8988T (cell line): ENCODE data around the gene EPOP.
A peak's percentile ranks its signal among the peaks of the same experiment; 100 is the strongest.

Experiments used
- DNase-seq: peaks from one replicate; pipeline ENCODE4 v3.0.0; 2011

EPOP gene

GRCh38 chr17:38674749-38675615 is at the start of gene EPOP:
EPOP (minus strand) TSS chr17:38674957; CDS start chr17:38674495, 462 bp downstream.
- DNase-seq: peak; percentile 94

GRCh38 chr17:38721802-38722201 is 47.0 kb upstream of the EPOP start:
- no peak for DNase-seq

DNA sequence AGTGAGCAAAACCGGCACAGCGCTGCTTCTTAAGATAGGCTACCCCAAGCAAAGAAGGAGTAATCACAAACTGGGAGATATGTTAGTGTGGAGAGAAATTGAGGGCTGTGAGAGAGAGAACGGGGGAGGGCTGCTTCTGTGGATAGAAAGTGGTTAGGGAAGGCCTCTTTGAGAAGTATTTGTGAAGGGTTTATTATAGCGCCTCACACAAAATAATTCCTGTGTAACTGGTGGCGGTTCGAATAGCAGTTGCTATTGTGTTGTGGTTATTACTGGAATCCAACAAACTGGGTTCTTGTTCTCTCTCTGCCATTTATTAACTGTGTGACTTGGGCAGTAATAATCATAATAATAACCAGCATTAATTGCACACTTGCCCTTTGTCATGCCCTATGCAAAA is 46.2 kb upstream of the EPOP start:
- DNase-seq: no peak

- no peak for DNase-seq
These were observed 45.3 kb upstream of the EPOP start for GRCh38 chr17:38719943-38720641.

DNA sequence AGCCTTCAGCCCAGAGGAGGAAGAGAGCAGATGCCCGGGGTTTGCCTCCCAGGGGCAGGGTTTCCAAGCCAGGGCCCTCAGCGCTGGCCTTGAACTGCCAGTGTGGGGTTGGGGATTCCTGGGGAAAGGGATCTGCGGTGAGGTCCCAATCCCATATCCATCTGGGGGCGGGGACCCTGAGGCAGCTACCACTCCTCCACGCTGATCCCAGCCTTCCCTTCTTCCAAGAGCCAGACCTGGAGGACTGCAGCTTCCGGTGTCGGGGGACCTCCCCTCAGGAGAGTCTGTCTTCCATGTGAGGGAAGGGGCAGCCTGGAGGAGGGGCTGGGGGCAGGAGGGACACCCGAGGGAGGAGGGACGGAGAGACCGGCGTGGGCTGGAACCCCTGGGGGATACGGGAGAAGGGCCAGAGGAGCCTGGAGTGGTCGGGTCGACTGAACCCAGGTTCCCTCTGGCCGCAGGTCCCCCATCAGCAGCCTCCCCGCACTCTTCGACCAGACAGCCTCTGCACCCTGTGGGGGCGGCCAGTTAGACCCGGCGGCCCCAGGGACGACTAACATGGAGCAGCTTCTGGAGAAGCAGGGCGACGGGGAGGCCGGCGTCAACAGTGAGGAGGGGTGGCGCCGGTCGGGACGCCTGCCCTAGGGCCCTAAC is 44.7 kb upstream of the EPOP start:
- no peak for DNase-seq

DNA sequence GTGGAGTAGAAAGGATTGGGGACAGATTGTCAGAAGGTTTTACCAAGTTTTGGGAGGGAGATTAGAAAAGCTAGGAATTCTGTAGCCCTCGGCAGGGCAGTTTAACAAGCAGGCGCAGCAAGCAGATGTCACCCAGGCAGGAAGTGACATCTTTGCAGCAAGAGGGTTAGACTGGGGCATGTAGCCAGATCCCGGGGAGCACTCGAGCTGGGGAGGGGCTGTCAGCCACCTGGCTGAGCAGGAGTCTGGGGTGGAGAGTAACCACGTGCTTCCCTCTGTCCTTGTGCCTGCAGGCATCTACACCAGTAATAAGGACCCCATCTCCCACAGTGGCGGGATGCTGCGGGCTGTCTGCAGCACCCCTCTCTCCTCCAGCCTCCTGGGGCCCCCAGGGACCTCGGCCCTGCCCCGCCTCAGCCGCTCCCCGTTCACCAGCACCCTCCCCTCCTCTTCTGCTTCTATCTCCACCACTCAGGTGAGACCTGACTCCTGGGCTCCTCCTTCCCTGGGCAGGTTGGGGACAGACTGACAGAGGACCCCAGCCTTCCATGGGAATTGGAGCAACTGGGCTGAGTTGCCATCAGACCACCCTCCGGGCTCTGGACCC is 42.5 kb upstream of the EPOP start:
- no peak for DNase-seq

- DNase-seq: no peak
These were observed 41.7 kb upstream of the EPOP start for GRCh38 chr17:38716368-38717005.

DNA sequence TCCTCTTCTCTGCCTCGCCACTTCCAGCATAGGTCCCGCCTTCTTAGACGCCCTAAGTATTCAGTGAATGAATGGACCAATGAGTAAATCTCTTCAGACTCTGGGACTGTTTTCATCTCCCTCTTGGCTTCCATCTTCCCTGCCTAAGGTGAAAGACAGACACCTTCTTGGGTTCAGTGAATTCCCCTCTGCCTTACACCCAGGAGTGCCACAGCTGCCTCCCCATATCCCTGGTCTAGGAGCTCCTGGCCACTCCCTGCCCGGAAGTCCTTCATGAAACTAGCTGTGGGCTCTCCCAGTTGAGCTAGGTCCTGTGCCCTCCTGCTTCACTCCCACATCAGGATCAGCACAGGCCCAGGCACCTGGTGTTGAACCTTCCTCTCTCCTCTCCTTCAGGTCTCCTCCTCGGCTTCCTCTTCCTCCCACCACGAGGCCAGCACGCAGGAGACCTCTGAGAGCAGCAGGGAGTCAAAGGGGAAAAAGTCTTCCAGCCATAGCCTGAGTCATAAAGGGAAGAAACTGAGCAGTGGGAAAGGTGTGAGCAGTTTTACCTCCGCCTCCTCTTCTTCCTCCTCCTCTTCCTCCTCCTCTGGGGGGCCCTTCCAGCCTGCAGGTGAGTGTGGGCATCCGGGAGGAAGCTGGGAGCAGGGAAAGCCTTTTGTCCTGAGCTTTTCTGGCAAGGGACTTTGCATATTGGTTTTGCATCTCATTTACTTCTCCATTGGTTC is 40.6 kb upstream of the EPOP start:
- DNase-seq: no peak

DNA sequence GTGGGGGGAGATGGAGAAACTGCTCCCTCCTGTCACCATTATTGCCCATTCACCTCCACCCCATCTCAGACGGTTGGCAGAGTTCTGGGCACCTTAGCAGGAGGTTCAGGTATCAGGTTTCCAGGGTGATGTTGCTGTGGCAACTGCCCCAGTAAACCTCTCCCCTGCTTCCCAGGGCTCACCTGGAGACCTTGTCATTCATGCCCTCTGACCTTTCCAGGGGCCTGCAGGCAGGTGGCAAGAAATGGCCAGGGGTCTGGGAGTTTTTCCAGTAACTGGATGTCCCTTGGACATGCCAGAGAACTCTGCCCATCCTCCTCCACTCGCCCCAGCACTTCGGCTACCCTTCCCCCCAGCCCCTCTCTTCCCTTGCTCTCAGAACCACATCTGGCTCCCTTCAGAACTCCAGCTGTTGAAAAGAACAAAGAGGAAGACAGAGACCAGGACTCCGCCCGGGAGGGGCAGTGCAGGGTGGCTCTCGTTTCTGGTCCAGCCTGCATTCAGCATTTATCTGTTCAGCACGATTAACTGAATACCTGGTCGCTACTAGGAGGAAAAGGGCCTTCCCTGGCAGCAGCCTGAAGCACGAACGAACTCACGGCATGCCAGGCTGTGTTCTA is 38.8 kb upstream of the EPOP start:
- no peak for DNase-seq

- DNase-seq: no peak
These were observed 37.8 kb upstream of the EPOP start for GRCh38 chr17:38712593-38712992.

GRCh38 chr17:38711792-38712571 is 37.2 kb upstream of the EPOP start:
- DNase-seq: no peak

DNA sequence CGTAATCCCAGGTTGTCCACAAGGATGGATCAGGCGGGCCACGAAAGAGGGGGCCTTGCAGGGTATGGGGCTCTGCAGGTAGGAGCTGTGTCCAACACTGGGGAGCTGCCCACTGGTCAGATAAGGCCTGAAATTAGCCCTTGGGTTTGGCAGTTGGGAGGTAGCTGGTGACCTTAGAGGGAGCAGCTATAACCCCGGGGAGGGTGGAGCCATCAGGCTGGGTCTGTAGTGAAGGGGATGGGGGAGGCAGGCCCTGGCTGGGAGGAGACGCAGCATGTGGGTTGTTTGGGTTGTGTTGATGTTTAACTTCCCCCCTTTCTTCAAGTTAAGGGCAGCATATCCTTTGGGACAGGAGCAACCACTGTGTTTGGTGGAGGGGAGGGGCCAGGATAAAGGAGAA is 36.2 kb upstream of the EPOP start:
- DNase-seq: no peak

- no peak for DNase-seq
These were observed 35.8 kb upstream of the EPOP start for GRCh38 chr17:38710604-38710962.

- no peak for DNase-seq
These were observed 35.3 kb upstream of the EPOP start for GRCh38 chr17:38709864-38710603.

DNA sequence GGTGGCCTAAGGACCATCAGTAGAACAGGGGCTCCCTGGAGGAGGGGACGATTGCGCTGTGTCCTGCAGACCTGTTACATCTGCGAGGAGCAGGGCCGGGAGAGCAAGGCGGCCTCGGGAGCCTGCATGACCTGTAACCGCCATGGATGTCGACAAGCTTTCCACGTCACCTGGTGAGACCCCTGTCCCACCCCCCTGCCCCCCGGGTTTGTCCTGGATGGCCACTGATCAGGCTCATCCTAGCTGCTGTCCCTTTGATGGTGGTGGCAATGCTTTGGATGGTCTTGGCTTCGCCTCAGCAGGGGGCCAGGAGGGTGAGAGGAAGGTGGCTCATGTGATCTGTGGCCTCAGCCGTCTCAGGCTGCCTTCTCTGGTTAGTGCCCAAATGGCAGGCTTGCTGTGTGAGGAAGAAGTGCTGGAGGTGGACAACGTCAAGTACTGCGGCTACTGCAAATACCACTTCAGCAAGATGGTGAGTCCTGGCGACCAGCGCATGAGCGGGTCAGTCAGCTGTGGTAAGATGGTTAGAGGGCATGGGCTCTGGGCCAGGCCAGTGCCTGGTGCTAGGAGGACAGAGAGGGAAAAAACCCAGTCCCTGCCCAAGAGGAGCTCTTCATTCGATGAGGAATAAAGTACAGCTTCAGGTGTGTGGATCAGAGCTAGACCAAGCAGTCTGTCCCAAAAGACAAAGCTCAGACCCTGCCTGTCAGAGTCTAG is 34.5 kb upstream of the EPOP start:
- DNase-seq: no peak

GRCh38 chr17:38707678-38708351 is 33.1 kb upstream of the EPOP start:
- no peak for DNase-seq

- no peak for DNase-seq
These were observed 31.9 kb upstream of the EPOP start for GRCh38 chr17:38706505-38707216.
